ENCODE measurements around the gene ARHGEF17. TPM values are rescaled to one million over a fixed set of nuclear protein-coding genes. Genes with fewer than 3 reads are reported as not detected.

ARHGEF17 gene
- total RNA-seq, 4 donors from 2014 or later = 82.8 to 196 (median 122) TPM

DNA sequence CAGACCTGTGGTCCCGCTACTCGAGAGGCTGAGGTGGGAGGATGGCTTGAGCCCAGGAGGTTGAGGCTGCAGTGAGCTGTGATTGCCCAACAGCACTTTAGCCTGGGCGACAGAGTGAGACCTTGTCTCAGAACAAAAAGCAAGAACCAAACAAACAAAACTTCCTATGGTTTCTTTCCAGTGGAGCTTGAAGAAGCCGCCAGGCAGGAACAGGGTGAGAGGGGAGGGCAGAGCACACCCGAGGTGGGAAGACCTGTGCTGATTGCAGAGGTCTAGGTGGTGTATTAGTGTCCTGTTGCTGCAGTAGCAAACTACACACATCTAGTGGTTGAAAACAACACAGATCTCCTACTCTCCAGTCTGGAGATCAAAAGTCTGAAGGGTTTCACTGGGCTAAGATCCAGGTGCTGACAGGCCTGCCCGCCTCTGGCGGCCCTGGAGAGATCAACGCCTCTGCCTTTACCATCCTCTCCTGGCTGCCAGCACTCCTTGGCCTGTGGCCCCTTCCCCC, 10.5 kb downstream of the ARHGEF17 start:
- no peak for TF ChIP-seq EP300 (IDR thresholded peaks at IDR 0.05)
- TF ChIP-seq POLR2A (IDR thresholded peaks at IDR 0.05; ENCODE audit: low read depth) = no peak
- TF ChIP-seq, protein P1, sequence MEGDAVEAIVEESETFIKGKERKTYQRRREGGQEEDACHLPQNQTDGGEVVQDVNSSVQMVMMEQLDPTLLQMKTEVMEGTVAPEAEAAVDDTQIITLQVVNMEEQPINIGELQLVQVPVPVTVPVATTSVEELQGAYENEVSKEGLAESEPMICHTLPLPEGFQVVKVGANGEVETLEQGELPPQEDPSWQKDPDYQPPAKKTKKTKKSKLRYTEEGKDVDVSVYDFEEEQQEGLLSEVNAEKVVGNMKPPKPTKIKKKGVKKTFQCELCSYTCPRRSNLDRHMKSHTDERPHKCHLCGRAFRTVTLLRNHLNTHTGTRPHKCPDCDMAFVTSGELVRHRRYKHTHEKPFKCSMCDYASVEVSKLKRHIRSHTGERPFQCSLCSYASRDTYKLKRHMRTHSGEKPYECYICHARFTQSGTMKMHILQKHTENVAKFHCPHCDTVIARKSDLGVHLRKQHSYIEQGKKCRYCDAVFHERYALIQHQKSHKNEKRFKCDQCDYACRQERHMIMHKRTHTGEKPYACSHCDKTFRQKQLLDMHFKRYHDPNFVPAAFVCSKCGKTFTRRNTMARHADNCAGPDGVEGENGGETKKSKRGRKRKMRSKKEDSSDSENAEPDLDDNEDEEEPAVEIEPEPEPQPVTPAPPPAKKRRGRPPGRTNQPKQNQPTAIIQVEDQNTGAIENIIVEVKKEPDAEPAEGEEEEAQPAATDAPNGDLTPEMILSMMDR (IDR thresholded peaks at IDR 0.05) = no peak
- Histone ChIP-seq H3K9me3 (no peaks in the 10 kb centered on the region), H3K27me3 (no peaks in the 10 kb centered on the region), H3K36me3 (no peaks in the 10 kb centered on the region), H3K4me1 (peaks cover 100% of the 10 kb centered on the region in 4 donors), H3K27ac (replicated peaks in 1 of 4) (peak overlapping the region; percentile 94 to 100 (median 97)), H3K4me3 (peak overlapping the region in 1 of 4 donors; percentile 13)
- intact Hi-C loops (cut with DNase I) = no loop called here
- no peak for DNase-seq (ENCODE audit: extremely low spot score)
- 49% methylated on average over 8 of the region's 8 CpGs for WGBS

DNA sequence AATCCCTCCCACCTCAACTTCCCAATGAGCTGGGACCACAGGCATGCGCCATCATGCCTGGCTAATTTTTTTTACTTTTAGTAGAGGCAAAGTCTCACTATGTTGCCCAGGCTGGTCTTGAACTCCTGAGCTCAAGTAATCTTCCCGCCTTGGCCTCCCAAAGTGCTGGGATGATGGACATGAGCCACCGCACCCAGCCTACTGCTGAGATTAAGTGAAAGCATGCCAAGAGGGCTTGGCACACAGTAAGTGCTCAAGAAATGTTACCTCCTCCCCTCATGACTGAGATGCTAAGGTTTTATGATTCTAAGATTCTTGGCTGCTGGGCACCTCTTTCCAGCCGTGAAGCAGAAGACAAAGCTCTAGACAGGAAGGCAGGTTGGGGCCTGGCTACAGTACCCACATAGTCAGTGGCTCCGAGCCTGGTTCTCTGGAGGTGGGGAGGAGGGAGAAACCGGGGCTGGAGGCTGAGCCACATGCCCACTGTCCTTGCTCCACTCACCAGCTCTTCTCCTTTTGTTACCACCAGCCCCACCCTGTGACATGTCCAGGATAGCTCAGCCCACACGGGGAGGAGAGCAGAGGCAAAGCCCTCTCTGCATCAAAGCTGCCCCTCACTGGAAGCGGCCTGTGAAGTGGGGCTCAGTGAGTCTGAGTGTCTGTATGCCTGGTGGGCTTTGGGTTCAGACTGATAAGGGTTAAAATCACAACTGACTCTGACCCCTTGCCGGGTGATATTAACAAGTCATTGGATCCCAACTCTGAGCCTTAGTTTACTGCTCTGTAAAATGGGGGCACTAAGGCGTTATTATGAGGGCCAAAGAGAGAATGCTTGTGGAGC, 12.9 kb downstream of the ARHGEF17 start:
- TF ChIP-seq POLR2A (IDR thresholded peaks at IDR 0.05; ENCODE audit: low read depth) = no peak
- no peak for TF ChIP-seq EP300 (IDR thresholded peaks at IDR 0.05)
- TF ChIP-seq POLR2AphosphoS5 (IDR thresholded peaks at IDR 0.05) = no peak
- TF ChIP-seq, protein P1 (IDR thresholded peaks at IDR 0.05) = no peak
- H3K27me3 ChIP-seq = no peaks in the 10 kb centered on the region
- no peak overlapping the region for H3K4me3 ChIP-seq
- H3K36me3 ChIP-seq = no peaks in the 10 kb centered on the region
- H3K4me1 ChIP-seq = peaks cover 100% of the 10 kb centered on the region in 4 donors
- H3K9me3 ChIP-seq = no peaks in the 10 kb centered on the region
- H3K27ac ChIP-seq (replicated peaks in 1 of 4) = peak overlapping the region; percentile 94 to 100 (median 97)
- intact Hi-C loops (cut with DNase I) = no loop called here
- WGBS = 39% methylated on average over 7 of the region's 10 CpGs
- no peak for DNase-seq (ENCODE audit: extremely low spot score)

DNA sequence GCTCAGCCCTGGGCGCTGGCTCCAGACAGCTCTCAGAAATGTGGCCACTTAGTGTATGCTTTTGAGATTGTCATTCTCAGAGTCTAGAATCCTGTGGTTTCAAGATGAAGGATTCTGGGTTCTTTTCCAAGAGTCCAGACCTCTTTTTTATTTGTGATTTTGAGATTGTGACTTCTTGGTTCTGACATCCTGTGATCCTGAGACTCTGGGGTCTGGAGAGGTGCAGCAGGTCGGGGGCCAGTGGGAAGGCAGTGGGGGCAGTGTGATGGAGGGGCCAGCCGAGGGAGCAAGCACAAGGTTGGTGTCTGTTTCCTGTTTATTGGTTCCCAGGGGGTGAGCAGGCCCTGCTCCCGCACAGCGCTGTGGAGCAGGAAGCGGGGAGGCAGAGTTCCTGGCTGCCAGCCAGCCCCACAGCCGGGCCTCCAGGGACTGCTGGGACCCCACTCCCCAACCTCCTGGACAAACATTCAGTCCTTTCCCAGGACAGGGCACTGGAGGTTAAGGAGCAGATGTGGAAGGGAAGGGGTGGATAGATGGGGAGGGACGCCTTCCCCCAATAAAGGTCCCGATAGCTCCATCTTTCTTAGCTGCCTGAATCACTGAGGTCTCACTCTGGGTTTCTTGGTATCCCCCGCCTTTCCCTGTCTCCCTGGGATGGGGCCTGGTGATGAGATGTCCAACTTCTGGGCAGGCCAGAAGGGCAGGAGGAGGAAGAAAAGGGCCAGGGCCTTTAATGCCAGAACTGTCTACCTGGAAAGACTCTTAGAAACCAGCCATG, 13.7 kb downstream of the ARHGEF17 start:
- TF ChIP-seq POLR2AphosphoS5 (IDR thresholded peaks at IDR 0.05) = peak in 1 of 2 donors; percentile 13
- TF ChIP-seq, protein P1 (IDR thresholded peaks at IDR 0.05) = no peak
- Histone ChIP-seq H3K9me3 (no peaks in the 10 kb centered on the region), H3K27ac (replicated peaks in 1 of 4) (peak overlapping the region; percentile 94 to 100 (median 97)), H3K4me3 (no peak overlapping the region), H3K36me3 (no peaks in the 10 kb centered on the region), H3K4me1 (peaks cover 100% of the 10 kb centered on the region in 4 donors), H3K27me3 (no peaks in the 10 kb centered on the region)
- WGBS = 21% methylated on average over 10 of the region's 10 CpGs
- DNase-seq (ENCODE audit: extremely low spot score) = no peak
- intact Hi-C loops (cut with DNase I) = no loop called here

DNA sequence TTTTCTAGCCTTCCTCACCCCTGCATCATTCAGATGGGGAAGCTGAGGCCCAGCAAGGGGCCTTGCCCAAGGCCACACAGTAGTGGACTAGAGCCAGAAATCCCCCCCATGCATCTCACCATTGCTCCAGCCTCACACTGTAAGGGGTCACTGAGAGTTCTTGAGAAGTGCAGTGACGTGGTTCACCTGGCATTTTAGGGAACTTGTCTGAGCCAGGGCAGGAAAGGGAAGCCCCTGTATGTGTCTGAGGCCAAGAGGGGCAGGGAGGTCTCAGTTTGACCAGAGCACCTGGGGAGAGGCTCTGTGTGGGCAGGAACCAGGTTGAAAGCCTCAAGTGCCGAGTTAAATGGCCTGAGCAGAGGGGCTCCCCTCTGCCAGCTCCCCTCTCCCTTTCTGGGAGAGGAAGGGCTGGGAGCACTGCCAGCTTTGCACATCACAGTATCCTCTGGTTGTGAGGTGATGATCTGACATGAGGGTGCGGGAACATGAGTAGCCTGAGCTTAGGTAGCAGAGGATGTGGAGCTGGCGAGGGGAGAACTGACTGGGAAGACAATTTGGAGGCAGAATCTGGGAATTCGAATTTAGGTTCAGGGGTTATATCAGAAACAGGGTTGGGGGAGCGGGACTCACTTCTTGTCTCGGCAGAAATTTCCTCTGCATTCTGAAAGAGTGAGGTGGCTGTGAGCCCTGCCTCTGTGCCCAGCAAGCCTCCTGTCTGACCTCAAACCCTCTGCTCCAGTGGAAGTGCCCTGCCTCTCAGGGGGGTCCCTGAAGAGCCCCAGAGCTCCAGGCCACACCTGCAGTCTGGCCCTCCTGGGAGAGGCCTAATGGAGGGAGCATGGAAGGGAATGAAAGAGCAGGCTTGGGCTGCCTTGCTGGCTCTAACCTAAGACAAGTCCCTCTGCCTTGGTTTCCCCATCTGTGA, 14.6 kb downstream of the ARHGEF17 start:
- DNase-seq (ENCODE audit: extremely low spot score) = no peak
- Histone ChIP-seq H3K27ac (replicated peaks in 1 of 4) (peak overlapping the region; percentile 94 to 100 (median 97)), H3K27me3 (no peaks in the 10 kb centered on the region), H3K4me3 (peak overlapping the region in 2 of 4 donors; percentile 29 to 41), H3K4me1 (peaks cover 99 to 100% (median 100%) of the 10 kb centered on the region in 4 donors), H3K36me3 (no peaks in the 10 kb centered on the region), H3K9me3 (no peaks in the 10 kb centered on the region)
- 52% methylated on average over 7 of the region's 7 CpGs for WGBS
- intact Hi-C loops (cut with DNase I) = no loop called here
- TF ChIP-seq POLR2AphosphoS5 (IDR thresholded peaks at IDR 0.05) = peak; percentile 12 to 19
- no peak for TF ChIP-seq POLR2A (IDR thresholded peaks at IDR 0.05; ENCODE audit: low read depth)

All from esophagus muscularis mucosa (tissue), 4 donors.